PFSK-1 (cell line): ENCODE data around the gene CDCP2.

ENCODE experiments used
- FOXP2 ChIP-seq: optimal IDR thresholded peaks from 2 replicates; pipeline ENCODE3; 2011; ENCODE audit warnings: borderline replicate concordance, control low read depth, inconsistent platforms; ENCODE audit not compliant: insufficient read depth; ENCODE audit errors: extremely low read length, extremely low read depth
- POLR2AphosphoS5 ChIP-seq: IDR thresholded peaks from 2 replicates; pipeline ENCODE4 v1.6.1; 2012; ENCODE audit warnings: low read depth, mild to moderate bottlenecking, control low read depth, low read length, moderate library complexity
- SIN3A ChIP-seq: IDR thresholded peaks from 2 replicates; pipeline ENCODE4 v1.6.1; 2012; ENCODE audit warnings: mild to moderate bottlenecking, low read length, moderate library complexity, borderline replicate concordance; ENCODE audit not compliant: insufficient read depth
- TAF1 ChIP-seq: IDR thresholded peaks from 2 replicates; pipeline ENCODE4 v1.6.1; 2012; ENCODE audit warnings: low read length, control low read depth, borderline replicate concordance; ENCODE audit not compliant: insufficient read depth
- TF ChIP-seq, protein P1 (sequence below), 2 experiments: IDR thresholded peaks; 2 replicates each; pipeline versions ENCODE4 v1.6.1 to v1.8.0; 2011 to 2012; ENCODE audit warnings: low read depth in 2 of 2, low read length in 2 of 2, control low read depth in 1 of 2, inconsistent platforms in 1 of 2, mild to moderate bottlenecking in 1 of 2, moderate library complexity in 1 of 2; ENCODE audit not compliant: insufficient read depth in 1 of 2

CDCP2 gene

DNA sequence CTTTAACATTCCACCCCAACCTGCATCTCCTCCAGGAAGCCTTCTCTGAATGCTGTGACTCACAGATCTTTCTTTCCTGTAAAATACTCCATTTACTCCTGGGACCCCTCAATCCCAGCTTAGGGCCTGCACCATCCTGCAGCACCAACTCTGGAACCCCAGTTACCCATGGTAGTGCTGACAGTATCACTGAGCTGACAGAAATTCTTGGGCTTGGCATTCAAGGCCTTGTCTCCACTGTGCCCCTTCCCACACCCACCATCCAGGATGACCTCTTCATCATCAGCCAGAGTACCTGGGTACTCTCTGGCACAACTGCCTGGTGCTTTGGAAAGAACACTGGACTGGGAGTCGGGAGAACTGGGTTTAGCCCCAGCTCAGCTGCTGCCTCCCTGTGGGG is 38.7 kb upstream of the CDCP2 start:
- TF ChIP-seq POLR2AphosphoS5 (no peak), SIN3A (no peak), FOXP2 (no peak), TAF1 (no peak)
- TF ChIP-seq, protein P1, sequence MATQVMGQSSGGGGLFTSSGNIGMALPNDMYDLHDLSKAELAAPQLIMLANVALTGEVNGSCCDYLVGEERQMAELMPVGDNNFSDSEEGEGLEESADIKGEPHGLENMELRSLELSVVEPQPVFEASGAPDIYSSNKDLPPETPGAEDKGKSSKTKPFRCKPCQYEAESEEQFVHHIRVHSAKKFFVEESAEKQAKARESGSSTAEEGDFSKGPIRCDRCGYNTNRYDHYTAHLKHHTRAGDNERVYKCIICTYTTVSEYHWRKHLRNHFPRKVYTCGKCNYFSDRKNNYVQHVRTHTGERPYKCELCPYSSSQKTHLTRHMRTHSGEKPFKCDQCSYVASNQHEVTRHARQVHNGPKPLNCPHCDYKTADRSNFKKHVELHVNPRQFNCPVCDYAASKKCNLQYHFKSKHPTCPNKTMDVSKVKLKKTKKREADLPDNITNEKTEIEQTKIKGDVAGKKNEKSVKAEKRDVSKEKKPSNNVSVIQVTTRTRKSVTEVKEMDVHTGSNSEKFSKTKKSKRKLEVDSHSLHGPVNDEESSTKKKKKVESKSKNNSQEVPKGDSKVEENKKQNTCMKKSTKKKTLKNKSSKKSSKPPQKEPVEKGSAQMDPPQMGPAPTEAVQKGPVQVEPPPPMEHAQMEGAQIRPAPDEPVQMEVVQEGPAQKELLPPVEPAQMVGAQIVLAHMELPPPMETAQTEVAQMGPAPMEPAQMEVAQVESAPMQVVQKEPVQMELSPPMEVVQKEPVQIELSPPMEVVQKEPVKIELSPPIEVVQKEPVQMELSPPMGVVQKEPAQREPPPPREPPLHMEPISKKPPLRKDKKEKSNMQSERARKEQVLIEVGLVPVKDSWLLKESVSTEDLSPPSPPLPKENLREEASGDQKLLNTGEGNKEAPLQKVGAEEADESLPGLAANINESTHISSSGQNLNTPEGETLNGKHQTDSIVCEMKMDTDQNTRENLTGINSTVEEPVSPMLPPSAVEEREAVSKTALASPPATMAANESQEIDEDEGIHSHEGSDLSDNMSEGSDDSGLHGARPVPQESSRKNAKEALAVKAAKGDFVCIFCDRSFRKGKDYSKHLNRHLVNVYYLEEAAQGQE (IDR thresholded peaks at IDR 0.05; ENCODE audit: insufficient read depth in 1 of 2, low read depth in 2 of 2, low read length in 2 of 2) = no peak

DNA sequence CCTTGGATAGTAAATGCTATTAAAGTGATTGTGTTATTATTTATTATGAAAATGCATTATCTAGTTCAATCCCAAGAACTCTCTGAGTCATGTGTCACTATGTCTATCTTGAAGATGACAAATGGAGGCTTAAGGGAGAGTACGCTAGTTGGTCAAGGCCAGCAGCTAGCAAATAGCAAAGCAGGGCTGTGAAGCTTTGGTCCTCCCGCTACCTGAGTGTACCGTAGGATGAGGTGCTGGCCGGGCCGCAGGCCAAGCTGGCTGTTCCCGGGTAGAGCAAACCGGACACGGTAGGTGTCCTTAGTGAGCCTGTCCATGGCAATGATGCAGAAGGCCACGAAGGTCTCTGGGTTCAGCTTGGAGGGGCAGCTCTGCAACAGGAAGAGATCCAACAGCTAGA is 37.7 kb upstream of the CDCP2 start:
- TF ChIP-seq FOXP2 (no peak), POLR2AphosphoS5 (no peak), TAF1 (no peak), SIN3A (no peak)
- TF ChIP-seq, protein P1 (IDR thresholded peaks at IDR 0.05; ENCODE audit: insufficient read depth in 1 of 2, low read depth in 2 of 2, low read length in 2 of 2) = no peak

DNA sequence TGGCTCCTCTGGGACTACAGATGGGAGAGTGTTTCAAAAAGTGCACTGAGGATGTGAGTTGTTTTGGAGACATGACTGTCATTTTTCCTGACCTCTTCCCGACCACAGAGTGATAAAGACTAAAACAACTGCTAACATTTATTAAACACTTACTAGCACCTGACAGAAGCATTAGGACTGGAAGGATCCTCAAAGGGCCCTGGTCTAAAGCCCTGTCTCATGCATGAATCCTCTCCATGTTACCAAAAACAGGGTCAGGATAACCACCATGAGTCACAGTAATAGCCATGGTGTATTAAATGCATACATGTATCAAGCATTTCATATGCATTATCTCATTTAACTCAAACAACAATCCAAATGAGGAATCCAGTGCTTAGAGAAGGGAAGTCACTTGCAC is 35.5 kb upstream of the CDCP2 start:
- no peak for TF ChIP-seq TAF1

DNA sequence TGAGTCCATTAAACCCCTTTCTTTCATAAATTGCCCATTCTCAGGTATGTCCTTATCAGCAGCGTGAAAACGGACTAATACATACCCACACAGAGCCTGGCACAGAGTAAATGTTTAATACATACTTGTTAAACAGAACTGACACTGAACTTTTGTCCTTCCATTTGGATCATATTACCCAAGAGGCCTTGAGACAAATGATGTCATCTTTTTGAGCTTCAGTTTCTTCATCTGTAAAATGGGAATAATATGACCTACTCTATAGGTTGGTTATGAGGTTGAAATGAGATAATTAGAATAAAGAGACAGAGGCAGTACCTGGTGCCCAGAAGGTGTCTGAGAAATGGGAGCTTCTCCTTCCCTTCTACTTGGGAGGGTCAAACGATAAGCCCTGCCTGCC is 33.3 kb upstream of the CDCP2 start:
- TF ChIP-seq POLR2AphosphoS5 (no peak), SIN3A (no peak), TAF1 (no peak)

DNA sequence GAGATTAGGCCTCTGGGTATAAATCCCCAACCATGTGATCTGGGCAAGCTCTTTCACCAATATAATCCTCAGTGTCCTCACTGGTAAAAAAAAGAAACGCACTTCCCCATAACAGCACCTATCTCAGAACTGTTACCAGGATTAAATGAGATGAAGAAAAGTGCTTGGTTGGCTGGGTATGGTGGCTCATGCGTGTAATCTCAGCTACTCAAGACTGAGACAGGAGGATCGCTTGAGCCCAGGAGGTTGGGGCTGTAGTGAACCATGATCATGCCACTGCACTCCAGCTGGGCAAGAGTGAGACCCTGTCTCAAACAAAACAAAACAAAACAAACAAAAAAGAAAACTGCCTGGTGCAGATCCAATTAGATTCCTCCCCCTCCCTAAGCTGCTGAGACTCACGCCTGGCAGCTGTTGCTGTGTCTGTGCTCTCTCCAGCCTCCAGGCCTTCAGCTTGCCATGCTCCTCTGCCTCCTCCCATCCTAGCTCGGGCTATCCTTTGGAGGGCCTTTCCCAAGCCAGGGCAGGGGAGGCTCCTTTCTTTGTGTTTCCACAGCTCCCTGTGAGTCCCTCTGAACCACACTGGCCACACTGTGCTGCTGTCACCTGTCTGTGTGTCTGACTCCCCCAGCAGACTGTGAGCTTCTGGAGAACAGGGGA is 28.0 kb upstream of the CDCP2 start:
- TF ChIP-seq SIN3A (no peak), TAF1 (no peak), FOXP2 (no peak), POLR2AphosphoS5 (no peak)
- TF ChIP-seq, protein P1 (IDR thresholded peaks at IDR 0.05; ENCODE audit: insufficient read depth in 1 of 2, low read depth in 2 of 2, low read length in 2 of 2) = no peak

DNA sequence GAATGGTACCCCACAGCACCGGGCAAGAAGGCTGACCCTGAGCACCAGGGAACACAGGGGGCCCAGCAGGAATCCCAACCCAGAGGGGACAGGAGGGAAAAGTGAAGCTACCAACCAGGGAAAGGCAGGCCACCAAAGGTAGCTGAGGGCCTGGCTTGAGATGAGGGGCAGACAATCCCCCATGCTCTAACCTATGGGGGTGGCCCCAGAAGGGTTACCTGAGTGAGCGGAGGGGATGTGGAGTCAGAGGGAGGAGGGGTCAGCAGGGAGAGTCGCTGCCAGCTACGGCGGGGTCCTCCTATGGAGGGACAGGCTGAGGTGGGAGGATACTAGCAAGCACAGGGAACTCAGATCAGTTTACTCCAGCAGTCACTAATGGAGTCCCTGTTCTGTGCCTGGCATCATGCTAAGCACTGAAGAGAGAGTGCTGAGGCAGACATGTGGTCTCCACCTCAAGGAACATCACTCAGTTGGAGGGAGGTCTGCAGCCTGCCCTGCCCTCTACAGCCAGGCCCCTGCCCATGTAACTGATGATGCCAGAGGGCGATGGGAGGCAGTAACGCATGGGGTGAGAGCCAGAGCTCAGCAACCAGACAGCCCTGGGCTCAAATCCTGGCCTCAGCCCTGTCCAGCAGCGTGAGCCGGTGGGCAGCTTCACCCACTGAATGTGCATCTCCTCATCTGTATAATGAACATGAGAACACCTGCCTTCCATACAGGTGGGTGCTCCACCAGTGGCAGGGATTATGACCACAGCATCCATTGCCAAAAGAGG is 25.7 kb upstream of the CDCP2 start:
- TF ChIP-seq SIN3A = no peak
- TF ChIP-seq, protein P1 (IDR thresholded peaks at IDR 0.05; ENCODE audit: insufficient read depth in 1 of 2, low read depth in 2 of 2, low read length in 2 of 2) = no peak
- no peak for TF ChIP-seq TAF1
- TF ChIP-seq FOXP2 = no peak
- TF ChIP-seq POLR2AphosphoS5 = no peak
